ENCODE results near the gene TNFSF8.

TNFSF8 gene

DNA sequence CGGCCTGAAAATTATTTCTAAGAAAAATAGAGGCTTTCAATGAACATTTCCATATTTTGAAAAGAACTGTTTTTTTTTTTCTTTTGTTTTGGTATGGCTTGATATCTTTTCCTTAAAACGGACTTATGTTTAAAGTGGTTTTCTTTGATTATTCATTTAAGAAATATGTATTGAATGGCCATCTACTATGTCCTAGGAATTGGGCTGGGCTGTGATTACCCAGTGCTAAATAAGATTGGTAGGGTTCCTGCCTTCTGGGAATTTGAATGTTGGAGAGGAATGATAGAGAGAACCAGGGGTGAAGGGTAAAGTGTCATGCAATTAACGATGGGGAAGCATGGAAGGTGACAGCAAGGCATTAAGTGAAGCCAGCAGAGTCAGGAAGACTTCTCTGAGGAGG lies 33.2 kb downstream of the TNFSF8 start:
- DNase-seq (ENCODE audit: low spot score), result no peak
- TF ChIP-seq CTCF (IDR thresholded peaks at IDR 0.05; ENCODE audit: borderline replicate concordance, control extremely low read depth, extremely low read depth, insufficient read depth, missing control alignments), result no peak
- in situ Hi-C loops (cut with MboI; ENCODE audit: low sequenced_read_pairs, unreplicated experiment), result loop anchor here (10.0 kb wide), 1 partner anchor 212 kb away; the partner anchor contains the start of gene TEX48

GRCh38 chr9:114896344-114896743 lies 34.0 kb downstream of the TNFSF8 start:
- in situ Hi-C loops (cut with MboI; ENCODE audit: low sequenced_read_pairs, unreplicated experiment), result loop anchor here (10.0 kb wide), 1 partner anchor 212 kb away; the partner anchor contains the start of gene TEX48
- no peak for TF ChIP-seq CTCF (IDR thresholded peaks at IDR 0.05; ENCODE audit: borderline replicate concordance, control extremely low read depth, extremely low read depth, insufficient read depth, missing control alignments)

GRCh38 chr9:114895521-114895991 lies 34.8 kb downstream of the TNFSF8 start:
- in situ Hi-C loops (cut with MboI; ENCODE audit: low sequenced_read_pairs, unreplicated experiment), result loop anchor here (10.0 kb wide), 1 partner anchor 211 kb away; the partner anchor contains the start of gene TEX48
- no peak for DNase-seq (ENCODE audit: low spot score)
- TF ChIP-seq CTCF (IDR thresholded peaks at IDR 0.05; ENCODE audit: borderline replicate concordance, control extremely low read depth, extremely low read depth, insufficient read depth, missing control alignments), result no peak

More at GRCh38 chr9:114896344-114896743, 34.0 kb downstream of the TNFSF8 start:
- no peak for DNase-seq (ENCODE audit: low spot score)

DNA sequence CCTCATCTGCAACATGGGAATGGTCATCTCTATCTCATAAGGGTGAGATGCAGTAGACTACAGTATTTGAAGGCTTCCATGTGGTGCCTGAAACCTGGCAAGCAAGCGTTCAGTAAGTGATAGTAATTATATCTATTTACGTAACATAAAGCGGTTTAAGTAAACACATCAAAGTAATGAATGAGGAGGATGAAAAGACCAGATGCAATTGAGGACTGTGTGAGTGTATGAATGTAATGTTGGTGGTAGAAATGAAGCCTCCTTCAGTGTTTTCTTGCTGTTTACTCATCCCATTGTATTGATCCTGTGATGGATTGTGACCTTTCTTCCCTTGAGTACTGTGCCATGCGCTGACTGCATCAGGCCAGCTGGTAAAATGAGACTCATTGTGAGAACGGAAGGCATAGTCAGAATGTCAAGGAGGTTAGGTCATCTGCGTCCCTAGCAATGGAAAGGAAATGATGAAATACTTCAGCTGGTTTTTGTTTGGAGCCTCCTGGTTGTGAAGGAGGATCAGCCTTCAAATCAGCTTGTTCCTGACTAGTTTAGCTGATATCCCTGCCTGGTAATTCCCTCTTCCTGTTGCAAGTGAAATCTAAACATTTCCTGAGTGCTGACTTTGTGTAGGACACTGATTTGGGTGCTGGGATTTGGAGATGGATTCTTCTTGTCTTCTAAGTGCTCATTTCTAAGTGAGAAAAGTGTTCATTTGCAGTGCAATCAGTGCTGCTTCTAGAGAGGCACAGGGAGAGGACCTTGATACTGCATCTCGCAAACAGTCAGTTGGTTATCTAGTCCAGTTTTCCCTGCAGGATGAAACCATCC lies 35.6 kb downstream of the TNFSF8 start:
- no peak for DNase-seq (ENCODE audit: low spot score)
- TF ChIP-seq CTCF (IDR thresholded peaks at IDR 0.05; ENCODE audit: borderline replicate concordance, control extremely low read depth, extremely low read depth, insufficient read depth, missing control alignments), result no peak
- in situ Hi-C loops (cut with MboI; ENCODE audit: low sequenced_read_pairs, unreplicated experiment), result loop anchor here (10.0 kb wide), 1 partner anchor 210 kb away; the partner anchor contains the start of gene TEX48

DNA sequence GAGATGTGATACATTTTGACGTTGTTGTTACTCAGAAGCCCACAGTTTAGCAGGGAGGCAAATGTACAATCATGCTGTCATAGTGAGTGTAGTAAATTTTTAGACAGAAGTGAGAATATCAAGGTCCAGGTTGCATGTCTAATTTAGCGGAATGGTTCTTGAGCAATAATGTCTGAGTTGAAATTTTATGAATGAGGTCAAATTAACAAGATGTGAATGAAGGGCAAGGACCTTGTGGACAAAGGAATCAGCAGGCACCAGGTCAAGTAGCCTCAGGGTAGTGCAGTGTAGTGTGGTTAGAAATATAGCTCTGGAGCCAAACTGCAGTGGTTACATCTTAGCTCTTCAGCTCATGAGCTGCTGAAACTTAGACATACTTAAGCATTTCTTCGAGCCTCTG lies 36.2 kb downstream of the TNFSF8 start:
- in situ Hi-C loops (cut with MboI; ENCODE audit: low sequenced_read_pairs, unreplicated experiment), result loop anchor here (10.0 kb wide), 1 partner anchor 209 kb away; the partner anchor contains the start of gene TEX48
- no peak for TF ChIP-seq CTCF (IDR thresholded peaks at IDR 0.05; ENCODE audit: borderline replicate concordance, control extremely low read depth, extremely low read depth, insufficient read depth, missing control alignments)
- DNase-seq (ENCODE audit: low spot score), result no peak

GRCh38 chr9:114893221-114894010 lies 37.0 kb downstream of the TNFSF8 start:
- no peak for TF ChIP-seq CTCF (IDR thresholded peaks at IDR 0.05; ENCODE audit: borderline replicate concordance, control extremely low read depth, extremely low read depth, insufficient read depth, missing control alignments)
- no peak for DNase-seq (ENCODE audit: low spot score)
- in situ Hi-C loops (cut with MboI; ENCODE audit: low sequenced_read_pairs, unreplicated experiment), result loop anchor here (10.0 kb wide), 1 partner anchor 209 kb away; the partner anchor contains the start of gene TEX48
